Bone marrow (tissue), 2 donors: ENCODE measurements around the gene NRXN3.

Source experiments
- DNase-seq, 2 donors: peaks; one replicate each; lab custom pipeline; 2025; lab: John Stamatoyannopoulos, UW

NRXN3 gene

DNA sequence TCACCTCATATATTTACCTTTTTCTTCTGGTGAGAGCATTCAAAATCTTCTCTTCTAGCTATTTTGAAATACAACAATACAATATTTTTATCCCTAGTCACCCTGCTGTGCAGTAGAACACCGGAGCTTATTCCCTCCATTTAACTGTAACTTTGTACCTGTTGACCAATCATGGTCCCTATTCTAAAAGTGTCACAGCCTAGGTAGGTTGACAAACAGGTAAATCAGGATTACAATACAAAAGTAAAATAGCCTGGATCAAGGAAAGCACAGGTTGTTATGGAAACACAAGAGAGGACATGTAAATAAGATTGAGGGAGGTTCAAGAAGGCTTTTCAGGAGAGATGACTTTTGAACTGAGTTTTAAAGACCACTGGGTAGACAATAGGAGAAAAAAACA, 1370.2 kb downstream of the NRXN3 start:
- DNase-seq = no peak

GRCh38 chr14:79542121-79542520, 1371.9 kb downstream of the NRXN3 start:
- no peak for DNase-seq

DNA sequence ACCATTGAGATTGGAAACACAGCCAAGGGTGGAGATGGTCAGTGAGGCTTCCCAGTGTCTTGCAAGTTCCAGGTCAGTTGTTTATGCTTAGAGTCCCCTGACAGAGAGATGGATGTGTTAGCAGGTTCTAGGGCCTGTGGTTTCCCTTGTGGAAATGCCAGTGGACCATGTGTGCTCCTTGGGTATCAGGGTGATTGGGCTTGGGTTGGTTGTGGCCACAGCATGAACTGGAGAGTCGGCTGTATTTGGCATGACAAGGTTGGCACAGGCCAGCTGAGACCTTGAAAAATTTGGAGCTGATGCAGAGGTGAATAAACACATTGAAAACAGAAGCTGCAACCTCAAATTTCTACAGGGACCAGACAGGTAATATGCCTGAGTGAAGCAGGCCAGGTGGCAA, 1373.2 kb downstream of the NRXN3 start:
- no peak for DNase-seq

- no peak for DNase-seq
These were observed 1374.0 kb downstream of the NRXN3 start for GRCh38 chr14:79543967-79544697.

DNA sequence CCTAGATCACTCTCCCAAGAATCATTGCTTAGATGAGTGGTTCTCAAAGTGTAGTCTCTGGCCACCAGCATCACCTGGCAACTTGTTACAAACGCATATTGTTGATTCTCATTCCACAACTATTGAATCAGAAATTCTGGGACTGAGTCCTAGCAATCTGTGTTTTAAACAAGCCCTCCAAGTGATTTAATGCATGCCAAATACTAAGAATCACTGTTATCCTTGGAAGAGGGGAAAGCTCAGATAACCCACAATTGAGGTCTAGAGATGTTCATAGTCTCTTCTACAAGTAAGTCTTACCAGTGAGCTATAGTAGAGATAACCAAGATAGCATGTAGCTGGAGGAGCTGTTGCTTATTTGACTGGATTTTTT, 1374.5 kb downstream of the NRXN3 start:
- DNase-seq = no peak

GRCh38 chr14:79548836-79549235, 1378.7 kb downstream of the NRXN3 start:
- DNase-seq = no peak

DNA sequence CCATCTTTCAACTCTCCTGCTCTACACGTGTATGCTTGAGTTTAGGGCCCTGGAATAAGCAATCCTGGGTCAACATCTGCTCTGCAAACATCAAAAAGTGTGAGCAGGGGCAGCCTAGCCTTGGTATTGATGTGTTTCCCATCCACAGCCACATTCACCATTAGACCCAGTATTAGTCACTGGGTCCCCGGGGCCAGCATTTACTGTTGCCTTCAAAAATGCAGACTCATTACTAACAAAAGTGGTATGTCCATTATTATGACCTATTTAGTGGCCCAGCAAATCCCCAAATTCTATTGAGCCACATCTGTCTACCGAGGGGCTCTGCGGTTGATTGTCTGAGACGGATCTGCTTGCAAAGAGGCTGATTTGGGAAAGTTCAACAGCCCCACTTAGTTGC, 1379.3 kb downstream of the NRXN3 start:
- no peak for DNase-seq

- no peak for DNase-seq
These were observed 1381.3 kb downstream of the NRXN3 start for GRCh38 chr14:79551523-79551922.

DNA sequence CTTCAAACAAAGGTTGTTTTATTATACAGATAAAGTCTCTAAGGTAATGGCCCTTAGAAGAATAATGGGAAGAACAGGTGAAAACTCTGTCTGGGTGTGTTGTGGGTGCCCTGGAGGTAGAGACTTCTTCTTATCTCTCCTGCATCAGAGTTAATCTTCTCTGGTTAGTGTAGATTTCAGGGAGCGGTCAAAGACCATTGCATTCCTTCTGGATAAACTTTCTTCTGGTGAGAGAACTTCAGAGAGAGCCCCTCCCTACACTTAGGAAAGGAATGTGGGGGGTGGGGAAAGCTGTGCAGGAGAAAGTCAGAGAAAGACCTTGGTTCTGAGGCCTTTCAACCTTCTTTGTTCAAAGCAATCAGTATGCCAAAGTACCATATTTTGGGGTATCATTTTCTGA, 1382.6 kb downstream of the NRXN3 start:
- no peak for DNase-seq

DNA sequence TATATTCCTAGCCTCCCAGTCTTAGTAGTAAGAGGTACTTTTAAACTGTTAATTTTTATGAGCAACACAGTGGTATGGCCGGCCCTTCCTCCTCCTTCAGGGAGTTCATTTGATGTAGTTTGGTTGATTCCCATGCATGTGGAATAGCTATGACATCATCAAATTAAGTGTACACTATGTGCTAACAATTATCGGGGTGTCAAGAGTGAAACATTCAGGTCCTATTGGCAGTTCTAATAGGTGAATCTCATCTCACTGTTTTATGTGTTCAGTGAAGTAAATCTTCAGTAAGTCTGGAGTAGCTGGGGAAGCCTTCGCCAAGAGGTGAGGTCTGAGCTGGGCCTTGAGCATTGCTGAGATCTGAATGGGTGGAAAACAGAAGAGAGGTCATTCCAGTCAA, 1384.6 kb downstream of the NRXN3 start:
- no peak for DNase-seq

DNA sequence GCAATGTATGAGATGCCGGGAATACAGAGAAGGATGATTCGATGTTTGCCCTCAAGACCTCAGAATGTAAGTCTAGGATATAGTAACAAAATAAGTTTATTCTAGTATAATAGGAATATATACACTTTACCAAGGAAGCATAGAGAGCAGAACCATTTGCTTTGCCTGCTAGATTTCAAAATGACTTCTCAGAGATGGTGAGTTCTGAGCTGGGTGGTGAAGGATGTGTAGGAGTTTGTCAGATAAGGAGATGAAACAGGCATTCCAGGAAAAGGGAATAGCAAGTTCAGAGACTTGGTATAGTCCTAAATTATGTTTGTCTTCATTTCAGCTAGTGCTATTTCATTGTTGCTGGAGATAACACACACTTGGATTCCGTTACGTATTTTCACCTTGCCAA, 1385.3 kb downstream of the NRXN3 start:
- no peak for DNase-seq

GRCh38 chr14:79557309-79557708, 1387.1 kb downstream of the NRXN3 start:
- DNase-seq = no peak

GRCh38 chr14:79562185-79562584, 1392.0 kb downstream of the NRXN3 start:
- DNase-seq = no peak

- no peak for DNase-seq
These were observed 1394.2 kb downstream of the NRXN3 start for GRCh38 chr14:79564371-79564770.

GRCh38 chr14:79567306-79567705, 1397.1 kb downstream of the NRXN3 start:
- no peak for DNase-seq

DNA sequence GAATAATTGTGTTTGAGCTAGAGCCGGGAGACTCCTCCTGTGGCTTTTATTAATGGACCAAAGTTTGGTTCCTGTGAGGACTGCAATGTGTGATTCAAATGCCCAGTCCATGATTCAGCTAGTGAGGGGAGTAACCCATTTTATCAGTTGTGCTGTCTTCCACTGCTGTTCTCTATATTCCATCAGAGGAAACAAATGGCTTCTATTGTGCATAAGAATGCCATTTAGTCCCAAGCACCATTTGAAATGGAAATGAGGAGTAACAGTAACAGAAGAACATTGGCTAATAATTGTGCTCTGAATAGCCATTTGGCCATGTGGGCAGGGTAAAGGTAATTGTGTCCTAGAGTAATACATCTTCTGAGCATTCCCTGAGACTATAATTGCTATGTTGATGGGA, 1398.4 kb downstream of the NRXN3 start:
- DNase-seq = no peak

DNA sequence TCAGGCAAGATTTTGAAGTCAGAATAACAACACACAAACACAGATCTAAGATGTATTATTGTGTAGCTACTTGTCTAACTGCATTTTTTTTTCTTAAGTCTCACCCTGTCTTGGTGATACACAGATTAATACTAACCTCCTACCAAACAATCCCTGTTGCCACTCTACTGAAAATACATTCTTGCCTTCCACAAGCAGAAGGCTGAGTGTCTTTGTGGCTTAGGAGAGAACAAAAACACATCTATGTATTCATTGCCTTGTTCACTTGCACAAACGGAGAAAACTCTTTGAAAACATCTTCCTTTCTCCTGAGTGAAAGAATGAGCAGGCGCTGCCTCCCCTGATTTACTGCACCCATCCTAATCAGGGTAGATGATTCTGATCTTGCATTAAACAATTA, 1398.9 kb downstream of the NRXN3 start:
- DNase-seq = no peak

DNA sequence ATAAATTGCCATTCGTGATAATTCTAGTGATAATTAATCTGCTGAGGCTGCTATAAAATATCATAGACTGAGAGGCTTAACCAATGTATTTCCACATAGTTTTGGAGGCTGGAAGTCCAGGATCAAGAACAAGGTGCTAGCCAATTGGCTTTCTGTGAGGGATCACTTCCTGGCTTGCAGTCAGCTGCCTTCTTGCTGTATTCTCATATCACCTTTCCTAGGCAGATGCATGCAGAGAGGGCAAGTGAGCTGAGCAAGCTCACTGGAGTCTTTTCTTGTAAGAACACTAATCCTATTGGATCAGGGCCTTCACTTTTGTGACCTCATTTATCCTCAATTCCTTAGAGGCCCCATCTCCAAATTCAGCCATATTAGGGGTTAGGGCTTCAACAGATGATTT, 1400.5 kb downstream of the NRXN3 start:
- no peak for DNase-seq

GRCh38 chr14:79571366-79571765, 1401.2 kb downstream of the NRXN3 start:
- no peak for DNase-seq

DNA sequence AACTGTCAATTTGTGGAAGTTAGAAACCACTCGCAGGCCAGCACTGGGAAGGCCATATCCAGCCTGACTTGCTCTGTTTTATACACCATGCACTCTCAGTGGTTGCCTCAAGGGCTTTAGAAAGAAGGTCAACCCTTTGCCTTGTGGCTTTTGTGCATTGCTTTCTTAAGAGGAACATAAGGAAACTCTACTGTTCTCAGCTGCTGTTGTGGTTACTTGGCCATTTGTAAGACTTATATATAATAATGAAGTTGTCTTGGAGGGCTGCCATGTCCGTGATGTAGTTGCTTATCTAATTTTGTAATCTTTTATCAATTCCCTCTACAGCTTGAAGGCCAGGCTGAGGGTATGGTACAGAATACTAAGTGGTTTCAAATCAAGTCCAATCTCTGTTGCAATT, 1403.3 kb downstream of the NRXN3 start:
- DNase-seq = no peak

GRCh38 chr14:79575032-79575431, 1404.9 kb downstream of the NRXN3 start:
- DNase-seq = no peak

GRCh38 chr14:79576424-79576823, 1406.3 kb downstream of the NRXN3 start:
- no peak for DNase-seq

- DNase-seq = no peak
These were observed 1408.3 kb downstream of the NRXN3 start for GRCh38 chr14:79578470-79578869.

DNA sequence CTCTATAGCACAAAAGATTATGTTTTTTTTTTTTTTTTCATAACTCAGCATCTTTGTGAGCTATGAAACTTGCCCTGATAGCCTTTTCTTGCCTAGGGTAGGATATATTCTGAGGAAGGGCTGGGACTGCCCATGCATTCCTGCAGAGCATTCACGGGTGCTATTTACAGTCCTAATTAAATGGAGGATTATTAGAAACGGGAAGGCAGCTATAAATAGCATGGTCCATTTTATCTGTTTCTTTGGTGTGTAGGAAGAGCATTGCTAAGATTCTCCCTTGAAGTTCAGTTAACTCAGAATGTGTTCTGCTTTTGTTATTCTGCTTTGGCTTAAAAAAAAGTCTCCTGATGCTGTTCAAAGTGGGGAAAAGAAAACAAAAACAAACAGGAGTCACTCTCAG, 1410.2 kb downstream of the NRXN3 start:
- DNase-seq = no peak

- DNase-seq = no peak
These were observed 1410.7 kb downstream of the NRXN3 start for GRCh38 chr14:79580906-79581305.
